ENCODE measurements around the gene HSP90AA1.
"Not testable (repeated sequence)": the region's sequence is repeated elsewhere in the genome, so short reads cannot be mapped to it uniquely, and the experiment has no call there.

GRCh38 chr14:102064590-102064989 lies 22.3 kb downstream of the HSP90AA1 start:
- TF ChIP-seq EZH2 (IDR thresholded peaks at IDR 0.05; ENCODE audit: low read length, missing control alignments); CTCF (conservative IDR thresholded peaks at IDR 0.05 in 1 of 2, IDR thresholded peaks at IDR 0.05 in 1 of 2; ENCODE audit: low read depth in 1 of 2, low read length in 2 of 2): not testable (repeated sequence)
